ENCODE data around the gene GPR156.

DNA sequence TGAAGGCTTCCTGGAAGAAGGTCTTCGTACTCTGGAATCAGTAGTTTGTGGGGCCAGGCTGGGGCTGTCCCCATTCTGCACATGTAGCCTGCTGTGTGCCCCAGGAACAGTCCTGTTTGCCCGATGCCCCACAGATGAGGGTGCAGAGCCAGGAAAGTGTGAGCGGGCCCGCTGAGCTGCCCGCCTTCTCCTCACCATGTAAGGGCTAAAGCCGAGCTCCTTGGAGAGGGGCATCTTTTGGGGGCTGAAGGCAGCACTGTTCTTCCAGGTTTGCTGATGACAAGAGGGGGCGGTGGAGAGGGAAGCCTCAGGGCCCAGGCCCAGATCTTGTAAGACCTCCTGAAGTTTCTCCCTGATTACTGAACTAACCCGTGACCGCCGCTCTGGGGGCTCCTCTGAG is 117.5 kb downstream of the GPR156 start:
- TF ChIP-seq, protein P1, sequence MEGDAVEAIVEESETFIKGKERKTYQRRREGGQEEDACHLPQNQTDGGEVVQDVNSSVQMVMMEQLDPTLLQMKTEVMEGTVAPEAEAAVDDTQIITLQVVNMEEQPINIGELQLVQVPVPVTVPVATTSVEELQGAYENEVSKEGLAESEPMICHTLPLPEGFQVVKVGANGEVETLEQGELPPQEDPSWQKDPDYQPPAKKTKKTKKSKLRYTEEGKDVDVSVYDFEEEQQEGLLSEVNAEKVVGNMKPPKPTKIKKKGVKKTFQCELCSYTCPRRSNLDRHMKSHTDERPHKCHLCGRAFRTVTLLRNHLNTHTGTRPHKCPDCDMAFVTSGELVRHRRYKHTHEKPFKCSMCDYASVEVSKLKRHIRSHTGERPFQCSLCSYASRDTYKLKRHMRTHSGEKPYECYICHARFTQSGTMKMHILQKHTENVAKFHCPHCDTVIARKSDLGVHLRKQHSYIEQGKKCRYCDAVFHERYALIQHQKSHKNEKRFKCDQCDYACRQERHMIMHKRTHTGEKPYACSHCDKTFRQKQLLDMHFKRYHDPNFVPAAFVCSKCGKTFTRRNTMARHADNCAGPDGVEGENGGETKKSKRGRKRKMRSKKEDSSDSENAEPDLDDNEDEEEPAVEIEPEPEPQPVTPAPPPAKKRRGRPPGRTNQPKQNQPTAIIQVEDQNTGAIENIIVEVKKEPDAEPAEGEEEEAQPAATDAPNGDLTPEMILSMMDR (conservative IDR thresholded peaks at IDR 0.05), result no peak
- no peak for TF ChIP-seq ZFX (IDR thresholded peaks at IDR 0.05)
